CD4-positive, alpha-beta T cell treated with Interferon gamma for 1 hour (primary cell): ENCODE data around the gene ZFP36L2.
"Not testable (repeated sequence)": the region's sequence is repeated elsewhere in the genome, so short reads cannot be mapped to it uniquely, and the experiment has no call there.

Experiments used
- DNase-seq: peaks from one replicate; pipeline ENCODE4 v3.0.0-alpha.2; 2020

Gene ZFP36L2

DNA sequence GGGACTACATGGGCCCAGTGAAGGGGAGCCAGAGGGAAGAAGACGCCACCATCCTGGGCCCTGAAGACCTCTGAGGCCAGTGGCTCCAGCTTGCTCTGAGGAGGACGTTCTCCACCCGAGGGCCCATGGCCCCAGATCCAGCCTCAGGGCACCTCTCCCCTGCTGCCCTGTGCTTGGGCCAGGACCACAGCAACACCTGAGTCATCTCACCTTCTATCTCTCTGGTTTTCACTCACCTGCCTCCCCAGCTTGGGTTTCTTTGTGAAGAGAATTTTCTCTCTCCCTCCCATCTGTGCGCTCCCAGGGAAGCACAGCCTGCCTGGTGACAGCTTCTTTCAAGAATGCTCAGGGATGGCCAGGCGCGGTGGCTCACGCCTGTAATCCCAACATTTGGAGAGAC is 19.8 kb downstream of the ZFP36L2 start:
- no peak for DNase-seq

DNA sequence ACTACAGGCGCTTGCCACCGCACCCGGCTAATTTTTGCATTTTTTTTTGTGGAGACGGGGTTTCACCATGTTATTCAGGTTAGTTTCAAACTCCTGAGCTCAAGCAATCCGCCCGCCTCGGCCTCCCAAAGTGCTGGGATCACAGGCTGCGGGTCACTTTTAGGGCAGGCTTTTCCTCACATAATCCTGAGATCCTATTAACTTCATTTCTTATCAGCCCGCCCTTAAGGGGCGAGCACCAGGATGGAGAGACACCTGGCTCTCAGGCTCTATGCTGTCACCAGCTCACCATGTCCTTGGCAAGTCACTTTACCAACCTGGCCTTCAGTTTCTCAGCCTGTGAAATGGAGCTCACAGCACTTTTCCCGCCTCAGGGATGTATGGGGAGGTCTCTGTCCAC is 23.0 kb downstream of the ZFP36L2 start:
- DNase-seq = no peak

DNA sequence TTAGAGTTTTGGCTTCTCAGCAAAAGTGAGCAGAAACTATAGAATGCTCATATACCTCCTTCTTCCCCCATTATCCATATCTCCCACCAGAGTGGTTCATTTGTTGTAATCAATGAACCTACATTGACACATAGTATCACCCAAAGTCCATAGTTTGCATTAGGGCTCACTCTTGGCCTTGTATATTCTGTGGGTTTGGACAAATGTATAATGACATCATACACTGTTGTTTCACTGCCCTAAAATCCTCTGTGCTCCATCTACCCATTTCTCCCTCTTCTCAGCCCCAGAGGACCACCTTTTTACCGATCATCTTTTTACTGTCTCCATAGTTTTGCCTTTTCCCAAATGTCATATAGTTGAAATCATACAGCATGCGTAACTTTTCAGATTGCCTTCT is 24.1 kb downstream of the ZFP36L2 start:
- no peak for DNase-seq

DNA sequence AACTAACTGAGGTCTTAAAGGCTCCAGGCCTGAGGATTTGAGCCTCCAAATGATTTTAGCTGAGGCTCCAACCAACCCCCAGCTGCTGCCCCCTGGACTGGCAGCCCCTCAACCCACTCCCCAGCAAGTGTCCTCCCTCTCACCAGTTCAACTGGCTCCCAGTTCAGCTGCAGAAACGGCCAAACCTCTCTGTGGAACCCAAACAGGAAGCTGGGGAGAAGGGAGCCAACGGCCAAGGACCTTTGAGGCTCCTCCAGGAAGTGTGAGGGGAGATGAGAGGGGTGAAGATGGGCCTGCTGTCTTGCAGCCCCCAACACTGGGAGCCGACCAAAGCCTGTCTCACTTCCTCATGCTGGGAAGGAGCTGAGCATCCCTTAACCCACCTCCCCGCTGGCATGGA is 24.9 kb downstream of the ZFP36L2 start:
- no peak for DNase-seq

DNA sequence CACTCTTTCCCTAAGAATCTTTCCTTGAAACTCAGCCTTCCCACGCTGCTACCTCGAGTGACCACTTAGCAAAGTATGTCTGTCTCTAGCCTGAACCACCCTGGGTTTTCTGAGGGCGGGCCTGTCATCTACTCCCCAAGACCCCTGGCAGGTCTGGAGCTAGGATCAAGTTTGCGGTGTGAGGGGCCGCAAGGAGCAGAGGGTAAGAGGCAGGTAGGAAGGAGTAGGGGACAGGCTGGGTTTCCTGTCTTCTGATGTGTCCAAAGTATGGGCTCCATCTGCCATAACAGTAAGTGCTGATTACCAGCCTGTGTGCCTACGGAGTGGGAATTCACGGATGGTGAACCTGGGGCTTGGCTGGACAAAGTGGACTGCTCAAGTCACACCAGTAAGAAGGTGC is 25.4 kb downstream of the ZFP36L2 start:
- DNase-seq = no peak

DNA sequence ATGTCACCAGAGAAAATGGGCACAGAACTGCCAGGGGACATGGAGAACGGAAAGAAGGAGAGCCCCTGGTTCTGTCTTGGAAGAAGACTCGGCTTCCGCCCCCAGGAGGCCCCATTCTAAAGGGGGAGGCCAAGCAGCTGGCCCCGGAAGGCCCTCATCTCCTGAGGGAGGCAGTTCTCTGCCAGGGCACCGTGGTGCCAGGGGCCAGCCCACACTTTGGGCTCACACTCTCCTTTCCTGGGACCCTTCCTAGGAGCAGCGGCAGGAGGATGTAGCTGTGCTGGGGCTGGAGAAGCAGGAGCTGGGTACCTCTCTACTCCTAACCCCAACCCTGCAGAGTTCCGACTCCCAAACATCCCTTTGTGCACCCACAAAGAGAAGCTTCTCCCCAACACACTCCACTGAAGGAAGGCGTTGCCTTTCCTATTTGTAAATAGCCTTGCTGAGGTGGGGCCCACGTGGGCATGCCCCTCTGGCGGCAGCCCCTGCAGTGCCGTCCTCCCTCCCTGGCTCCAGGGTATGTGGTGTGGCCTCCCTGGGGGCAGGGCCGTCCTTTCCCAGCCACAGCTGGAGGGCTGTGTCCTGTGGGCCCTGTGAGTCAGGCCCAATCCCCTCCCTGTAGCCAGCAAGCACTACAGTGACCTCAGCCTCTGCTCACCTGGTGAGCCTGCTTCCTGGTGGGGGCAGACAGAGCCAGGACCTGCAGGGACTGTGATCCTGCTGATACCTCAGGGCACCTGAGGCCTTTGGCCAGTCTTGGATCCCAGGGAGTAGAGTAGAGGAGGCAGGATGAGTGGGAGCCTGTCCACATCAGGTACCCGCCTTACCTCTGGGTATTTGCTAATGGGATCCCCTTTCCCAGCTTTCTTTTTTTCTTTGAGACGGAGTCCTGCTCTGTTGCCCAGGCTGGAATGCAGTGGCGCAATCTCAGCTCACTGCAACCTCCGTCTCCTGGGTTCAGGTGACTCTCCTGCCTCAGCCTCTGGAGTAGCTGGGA is 26.6 kb downstream of the ZFP36L2 start:
- no peak for DNase-seq

DNA sequence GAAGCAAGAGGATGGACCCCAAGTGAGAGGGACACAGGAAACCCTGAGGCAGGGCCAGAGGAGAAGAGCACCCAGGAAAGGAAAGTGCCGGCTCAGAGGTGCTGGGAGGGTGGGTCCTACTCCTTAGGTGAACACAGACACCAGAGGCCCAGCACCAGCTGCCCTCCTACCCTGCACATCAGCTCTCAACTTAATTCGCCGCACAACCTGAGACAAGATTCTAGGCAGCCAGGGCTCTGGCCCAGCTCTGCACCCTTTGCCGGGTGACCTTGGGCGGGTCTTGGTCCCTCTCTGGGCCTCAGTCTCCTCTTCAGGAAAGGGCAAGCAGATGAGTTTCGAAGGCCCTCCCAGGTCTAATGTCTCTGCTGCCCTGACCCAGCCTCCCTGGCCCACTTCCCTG is 28.1 kb downstream of the ZFP36L2 start:
- no peak for DNase-seq

DNA sequence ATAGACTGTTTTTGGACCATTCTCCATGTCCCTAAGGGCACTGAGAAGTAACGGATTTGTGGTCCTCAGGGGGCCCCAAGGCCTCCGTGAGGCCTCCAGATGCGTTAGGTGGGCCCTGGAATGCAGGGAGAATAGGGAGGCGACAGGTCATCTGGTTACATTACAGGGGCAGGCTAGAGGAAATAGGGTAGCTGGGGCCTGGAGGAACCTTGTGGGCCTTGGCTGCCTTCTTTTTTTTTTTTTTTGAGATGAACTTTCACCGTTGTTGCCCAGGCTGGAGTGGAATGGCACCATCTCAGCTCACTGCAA is 28.9 kb downstream of the ZFP36L2 start:
- no peak for DNase-seq

DNA sequence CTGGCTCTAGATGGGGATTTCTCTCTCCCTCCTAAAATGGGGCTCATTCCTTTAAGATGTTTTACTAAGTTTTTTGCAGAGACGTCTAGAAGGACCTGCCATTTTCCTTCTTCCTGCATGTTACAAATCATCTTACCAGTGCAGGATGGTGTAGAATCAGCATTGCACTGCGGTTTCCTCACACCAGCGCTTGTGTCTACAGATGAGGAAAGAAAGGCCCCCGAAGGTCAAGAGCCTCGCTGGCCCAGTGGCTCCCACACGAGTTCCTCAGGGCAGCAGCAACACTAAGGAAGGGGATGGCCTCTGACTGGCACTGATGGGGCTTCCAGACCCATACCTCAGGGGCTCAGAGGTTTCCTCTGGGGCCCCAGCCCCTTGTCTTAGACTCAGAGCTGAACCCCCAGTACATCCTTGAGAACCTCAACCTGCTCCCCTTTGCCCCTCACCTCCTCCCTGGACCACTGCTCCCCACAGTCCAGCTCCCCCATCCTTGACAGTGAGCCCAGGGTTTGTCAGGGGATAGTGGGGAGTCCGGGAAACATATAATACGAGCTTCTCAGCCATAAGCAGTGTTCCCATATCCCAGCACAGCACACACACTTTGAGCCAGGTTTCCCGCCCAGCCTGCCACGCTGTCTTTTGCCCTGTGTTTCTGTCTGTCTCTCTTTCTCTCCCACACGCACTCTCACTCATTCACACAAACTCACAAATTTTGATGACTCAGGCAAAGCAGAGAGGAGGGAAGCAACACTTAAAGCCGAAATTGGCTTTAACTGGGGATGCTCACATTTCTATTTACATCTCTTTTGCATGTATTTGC is 29.4 kb downstream of the ZFP36L2 start:
- no peak for DNase-seq

DNA sequence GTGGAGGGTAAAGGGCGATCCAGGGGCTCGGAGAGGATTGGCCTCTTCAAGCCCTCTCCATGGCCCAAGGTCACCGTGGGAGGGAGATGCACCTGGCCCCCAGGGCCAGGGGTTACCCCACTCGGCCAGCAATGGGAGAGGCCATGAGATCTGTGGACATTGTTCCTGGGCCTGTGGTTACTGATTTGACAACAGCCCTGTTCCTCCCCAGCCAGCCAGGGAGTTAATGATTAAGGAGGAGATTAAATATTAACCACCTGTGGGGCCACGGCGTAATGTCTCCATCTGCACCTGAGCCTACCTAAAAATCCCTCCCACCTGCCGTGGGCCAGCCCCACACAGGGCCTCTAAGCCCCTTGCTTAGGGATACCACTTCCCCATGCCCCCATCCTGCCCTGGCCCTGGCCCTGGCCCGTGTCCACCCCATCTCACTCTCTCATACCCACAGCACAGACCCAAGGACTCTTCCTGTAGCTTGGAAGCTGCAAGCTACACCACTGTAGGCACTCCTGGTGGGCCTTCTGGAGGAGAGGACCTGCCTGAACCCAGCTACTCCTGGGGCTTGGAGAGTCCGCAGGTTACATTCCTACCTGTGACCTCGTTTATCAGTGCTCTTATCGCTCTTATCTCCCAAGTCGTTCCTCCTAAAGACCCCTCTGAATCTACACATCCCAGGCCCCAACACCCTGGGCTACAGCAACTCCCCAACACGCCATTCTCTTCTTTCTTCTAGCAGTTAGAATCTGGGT is 32.1 kb downstream of the ZFP36L2 start:
- DNase-seq = no peak

DNA sequence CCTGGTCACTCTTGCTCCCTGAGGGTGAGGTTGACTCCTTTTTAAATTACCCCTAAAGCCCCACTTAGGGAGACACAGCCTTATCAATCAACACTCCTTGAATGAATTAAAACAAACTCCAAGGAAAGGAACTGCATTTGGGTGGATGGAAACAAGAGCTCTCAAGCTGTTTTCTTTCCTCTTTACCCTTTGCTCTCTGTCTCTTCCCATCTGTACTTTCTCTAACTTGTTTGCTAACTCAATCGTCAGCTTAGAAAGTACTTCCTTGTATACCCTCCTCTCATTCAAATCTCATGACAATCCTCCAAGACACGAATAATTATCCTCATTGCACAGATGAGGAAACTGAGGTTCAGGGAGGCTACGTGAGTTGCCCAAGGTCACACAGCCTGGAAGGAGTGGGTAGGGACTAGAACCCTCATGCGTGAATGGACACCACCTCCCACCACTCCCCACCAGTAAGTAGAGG is 32.7 kb downstream of the ZFP36L2 start:
- no peak for DNase-seq

DNA sequence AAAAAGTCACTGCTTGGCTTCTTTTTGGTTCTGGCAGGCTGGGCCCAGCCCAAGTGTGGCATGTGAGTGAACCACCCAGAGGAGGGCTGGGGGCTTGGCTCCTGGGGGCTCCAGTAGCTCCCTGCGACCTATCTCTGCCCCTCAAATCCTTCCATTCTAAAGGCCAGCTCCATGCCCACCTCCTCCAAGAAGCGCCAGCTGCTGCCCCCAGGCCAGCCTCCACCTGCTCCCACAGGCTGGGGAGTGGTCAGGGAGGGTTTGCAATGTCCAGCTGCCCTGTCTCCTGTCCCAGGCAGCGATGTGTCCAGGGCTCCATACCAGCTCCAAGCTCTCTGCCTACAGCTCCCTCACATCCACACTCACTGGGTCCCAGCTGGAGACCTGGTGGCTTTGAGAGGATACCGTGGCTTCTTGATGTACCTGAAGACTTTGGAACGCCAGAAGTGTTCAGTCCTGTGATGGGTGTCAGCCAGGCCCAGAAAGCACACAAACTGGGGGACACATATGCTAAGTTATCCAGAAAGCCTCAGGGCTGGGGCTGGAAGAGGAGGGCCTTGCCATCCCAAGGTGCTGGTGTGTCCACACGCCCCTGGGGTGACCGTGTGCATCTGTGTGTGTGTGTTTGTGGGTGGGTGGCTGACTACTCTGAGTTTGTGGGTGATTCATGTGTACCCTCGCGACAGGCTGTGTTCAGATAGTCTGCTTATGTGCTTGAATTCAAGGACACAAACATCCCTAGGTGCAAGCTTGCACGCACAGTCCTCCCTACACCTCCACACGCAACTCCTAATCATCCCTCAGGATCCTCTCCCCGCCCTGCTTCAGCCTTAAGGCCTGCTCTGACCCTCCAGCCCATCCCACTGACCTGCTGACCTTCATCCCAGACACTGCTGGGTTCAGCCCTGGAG is 33.4 kb downstream of the ZFP36L2 start:
- no peak for DNase-seq

DNA sequence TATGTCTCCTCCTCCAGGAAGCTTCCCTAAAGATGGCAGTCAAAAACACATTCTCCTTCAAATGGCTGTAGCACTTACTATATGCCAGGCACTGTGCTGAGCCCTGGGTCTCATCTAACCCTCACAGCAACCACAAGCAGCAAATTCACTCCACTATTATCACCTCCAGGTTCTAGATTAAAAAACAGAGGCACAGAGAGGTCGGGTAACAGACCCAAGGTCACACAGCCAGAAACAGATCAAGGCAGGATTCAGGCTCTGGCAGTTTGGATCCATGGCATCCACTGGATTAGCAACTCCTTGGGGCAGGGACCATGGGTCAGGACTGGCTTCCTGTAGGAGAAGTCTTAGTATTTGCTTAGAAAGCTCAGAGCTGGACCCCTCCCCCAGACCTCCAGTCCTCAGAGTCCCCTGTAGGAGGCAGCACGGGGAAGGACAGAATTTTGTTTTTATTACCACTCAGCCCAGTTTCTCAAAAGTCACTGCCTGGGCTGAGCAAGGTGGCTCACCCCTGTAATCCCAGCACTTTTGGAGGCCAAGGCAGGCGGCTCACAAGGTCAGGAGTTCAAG is 34.4 kb downstream of the ZFP36L2 start:
- DNase-seq = peak; percentile 31

DNA sequence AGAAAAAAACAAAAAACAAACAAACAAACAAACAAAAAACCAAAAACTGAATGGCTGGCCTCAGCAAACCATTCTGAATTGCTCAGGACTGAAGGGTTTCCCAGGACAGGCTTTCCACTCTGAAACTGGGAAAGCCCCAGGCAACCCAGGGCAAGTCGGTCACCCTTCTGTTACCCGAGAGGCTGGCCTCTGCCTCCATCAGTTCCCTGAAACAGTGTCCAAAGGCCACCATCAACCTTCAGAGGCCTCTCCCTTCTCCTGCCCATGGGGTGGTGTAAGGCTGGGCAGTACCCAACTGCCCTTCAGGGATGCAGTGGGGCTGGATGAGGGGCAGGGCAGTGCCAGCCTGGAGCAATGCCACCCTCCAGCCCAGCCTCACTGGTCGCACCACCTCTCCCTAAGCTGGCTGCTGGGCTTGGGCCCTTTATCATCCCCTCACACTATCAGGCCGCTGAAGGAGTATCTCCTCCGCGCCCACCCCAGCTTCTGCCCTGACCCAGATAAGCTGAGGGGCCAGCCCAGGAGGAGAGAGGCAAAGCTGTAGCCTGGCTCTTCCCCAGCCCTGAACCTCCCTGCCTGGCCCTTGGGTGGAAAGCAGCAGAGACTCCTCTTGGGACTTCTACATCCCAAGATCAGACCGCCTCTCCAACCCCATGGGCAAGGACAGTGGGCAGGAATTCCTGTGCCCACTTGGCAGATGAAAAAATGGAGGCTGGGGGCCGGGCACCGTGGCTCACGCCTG is 35.9 kb downstream of the ZFP36L2 start:
- no peak for DNase-seq

DNA sequence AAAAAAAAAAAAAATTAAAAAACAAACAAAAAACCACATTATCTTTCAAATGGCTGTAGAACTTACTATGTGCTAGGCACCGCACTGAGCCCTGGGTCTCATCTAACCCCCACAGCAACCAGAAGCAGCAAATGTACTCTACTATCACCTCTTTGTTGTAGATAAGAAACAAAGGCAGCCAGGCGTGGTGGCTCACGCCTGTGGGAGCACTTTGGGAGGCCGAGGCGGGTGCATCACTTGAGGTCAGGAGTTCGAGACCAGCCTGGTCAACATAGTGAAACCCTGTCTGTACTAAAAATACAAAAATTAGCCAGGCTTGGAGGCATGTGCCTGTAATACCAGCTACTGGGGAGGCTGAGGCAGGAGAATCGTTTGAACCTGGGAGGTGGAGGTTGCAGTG is 36.5 kb downstream of the ZFP36L2 start:
- not testable (repeated sequence) for DNase-seq

DNA sequence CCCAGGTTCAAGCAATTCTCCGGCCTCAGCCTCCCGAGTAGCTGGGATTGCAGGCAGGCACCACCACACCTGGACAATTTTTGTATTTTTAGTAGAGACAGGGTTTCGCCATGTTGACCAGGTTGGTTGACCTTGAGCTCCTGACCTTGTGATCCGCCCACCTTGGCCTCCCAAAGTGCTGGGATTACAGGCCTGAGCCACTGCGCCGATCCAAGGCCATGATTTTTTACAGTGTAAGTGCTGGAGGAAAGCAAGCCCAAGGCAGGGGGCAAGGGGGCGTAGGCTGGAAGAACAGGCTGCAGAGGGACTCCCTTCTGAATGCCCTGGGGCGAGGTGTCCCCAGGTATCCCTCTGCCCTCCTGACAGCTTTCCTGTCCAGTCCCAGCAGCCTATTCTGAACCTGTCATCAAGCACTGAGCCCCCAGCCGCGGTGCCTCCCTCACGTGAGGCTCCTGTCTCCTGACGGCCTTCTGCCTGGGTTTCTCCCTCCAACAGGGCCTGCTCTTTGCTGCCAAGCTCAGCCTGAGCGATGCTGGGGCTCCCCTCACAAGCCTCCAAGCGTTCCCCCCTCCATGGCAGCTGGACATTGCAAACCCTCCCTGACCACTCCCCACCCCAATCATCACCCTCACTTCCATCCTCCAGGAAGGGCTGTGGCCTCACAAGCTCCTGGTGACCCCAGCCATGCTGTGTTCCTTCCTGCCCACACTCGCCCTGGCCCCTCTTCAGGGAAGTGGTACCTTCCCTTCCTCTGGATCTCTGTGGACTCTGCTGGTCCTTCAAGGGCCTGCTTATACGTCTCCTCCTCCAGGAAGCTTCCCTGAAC is 37.6 kb downstream of the ZFP36L2 start:
- no peak for DNase-seq

DNA sequence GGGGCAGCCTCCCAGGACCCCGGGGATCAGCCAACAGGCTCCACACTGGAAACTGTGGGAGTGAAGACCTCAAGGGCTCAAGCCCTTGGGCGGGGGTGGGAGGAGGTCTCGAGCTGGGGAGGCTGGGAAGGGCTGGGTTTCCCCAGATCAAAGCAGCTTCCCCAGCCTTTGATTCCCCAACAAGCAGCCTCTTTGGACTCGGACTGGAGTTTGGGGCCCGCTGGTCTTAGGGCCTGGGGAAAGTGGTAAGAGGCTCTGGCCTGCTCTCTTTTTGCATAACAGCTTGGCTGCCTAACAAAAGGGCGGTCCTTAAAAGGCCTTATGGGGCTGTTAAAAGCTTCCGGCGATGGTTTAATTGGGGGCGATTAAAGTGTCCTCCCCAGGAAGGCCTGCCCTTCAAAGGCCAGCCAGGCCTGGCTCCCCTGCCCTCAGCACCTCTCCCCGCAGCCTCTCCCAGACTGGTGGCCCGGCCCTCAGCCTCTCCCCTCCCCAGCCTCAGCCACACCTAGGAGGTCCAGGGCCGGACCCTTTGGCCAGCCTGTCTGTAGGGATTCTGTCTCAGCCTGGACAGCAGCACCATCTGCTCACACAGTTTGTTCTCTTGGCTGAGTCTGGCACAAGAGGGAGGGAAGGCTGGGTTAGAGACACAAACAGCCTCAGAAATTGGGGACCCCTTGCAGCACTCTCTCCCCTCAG is 39.6 kb downstream of the ZFP36L2 start:
- DNase-seq = no peak

DNA sequence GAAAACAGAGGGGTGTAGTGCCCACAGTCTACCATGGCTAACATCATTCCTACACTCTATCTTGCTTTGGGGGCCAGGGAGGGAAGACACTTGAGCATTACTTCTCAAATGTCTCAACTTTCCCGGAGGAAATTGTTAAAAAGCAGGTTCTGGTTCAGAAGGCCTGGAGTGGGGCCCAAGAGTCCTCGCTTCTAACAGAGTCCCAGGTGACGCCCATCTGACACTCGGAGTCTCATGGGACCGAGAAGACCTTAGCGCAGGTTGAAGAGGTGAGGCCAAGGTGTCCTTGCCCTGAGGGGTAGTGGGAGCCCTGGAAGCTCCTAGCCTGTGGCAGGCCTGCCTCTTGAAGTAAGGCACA is 40.1 kb downstream of the ZFP36L2 start:
- no peak for DNase-seq

DNA sequence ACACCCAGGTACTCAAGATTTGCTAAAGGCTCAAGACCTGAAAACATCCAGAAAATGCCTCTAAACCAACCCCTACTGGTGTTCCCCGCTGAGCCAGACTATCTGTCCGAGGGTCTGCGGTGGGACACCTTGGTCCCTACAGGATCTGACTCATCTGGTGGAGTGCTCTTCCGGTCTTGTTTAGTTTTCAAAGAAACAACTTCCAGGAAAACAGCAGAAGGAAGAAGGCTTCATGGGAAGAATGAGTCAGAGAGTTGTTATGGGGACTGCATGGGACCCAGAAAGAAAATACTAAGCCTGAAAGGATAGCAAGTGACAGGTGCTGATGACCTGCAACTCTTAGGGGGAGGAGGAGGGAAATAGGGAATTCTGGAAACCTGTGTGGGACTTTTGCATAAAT is 41.3 kb downstream of the ZFP36L2 start:
- no peak for DNase-seq
